Osteoblast (primary cell): ENCODE measurements around the gene SLC7A1. TPM values are rescaled to one million over a fixed set of nuclear protein-coding genes. Genes with fewer than 3 reads are reported as not detected.

ENCODE experiments used
- DNase-seq: peaks from one replicate; pipeline ENCODE4 v3.0.0; 2011; ENCODE audit warnings: low spot score, mixed read lengths; ENCODE audit not compliant: insufficient read length; ENCODE audit errors: missing footprints
- H2AFZ ChIP-seq: 2 replicates; pipeline ENCODE4 v1.6.0; 2011; ENCODE audit warnings: mild to moderate bottlenecking, low read length
- H3K27ac ChIP-seq: 2 replicates; pipeline ENCODE4 v1.5.1; 2011; ENCODE audit warnings: mild to moderate bottlenecking, low read depth, low read length, moderate library complexity
- H3K27me3 ChIP-seq: 2 replicates; pipeline ENCODE4 v1.6.0; 2012; ENCODE audit warnings: mild to moderate bottlenecking, control low read depth, inconsistent platforms, low read length, moderate library complexity; ENCODE audit not compliant: insufficient read depth
- H3K36me3 ChIP-seq: 2 replicates; pipeline ENCODE4 v1.5.1; 2011; ENCODE audit warnings: mild to moderate bottlenecking, low read length, control low read depth, moderate library complexity; ENCODE audit not compliant: insufficient read depth
- H3K4me1 ChIP-seq: 2 replicates; pipeline ENCODE4 v1.5.1; 2011; ENCODE audit warnings: mild to moderate bottlenecking, low read length, control low read depth, moderate library complexity; ENCODE audit not compliant: insufficient read depth
- H3K4me2 ChIP-seq: 2 replicates; pipeline ENCODE4 v1.6.0; 2011; ENCODE audit warnings: mild to moderate bottlenecking, low read length; ENCODE audit not compliant: insufficient read depth
- H3K4me3 ChIP-seq: fragments of 200-600 bp; sonication (generic); 3 replicates; pipeline ENCODE4 v1.5.1; 2012; ENCODE audit warnings: mild to moderate bottlenecking, low read length, inconsistent platforms; ENCODE audit not compliant: insufficient read depth
- H3K79me2 ChIP-seq: 2 replicates; pipeline ENCODE4 v1.6.0; 2012; ENCODE audit warnings: mild to moderate bottlenecking, low read length, control low read depth, inconsistent platforms; ENCODE audit not compliant: insufficient read depth
- H3K9me3 ChIP-seq: 2 replicates; pipeline ENCODE4 v1.5.1; 2011; ENCODE audit warnings: low read depth, low read length, control low read depth
- H4K20me1 ChIP-seq: 2 replicates; pipeline ENCODE4 v1.6.0; 2012; ENCODE audit warnings: mild to moderate bottlenecking, low read length, control low read depth; ENCODE audit not compliant: insufficient read depth
- CTCF ChIP-seq: IDR thresholded peaks from 2 replicates; pipeline ENCODE4 v1.5.1; 2011; ENCODE audit warnings: mild to moderate bottlenecking, low read depth, low read length, moderate library complexity; ENCODE audit errors: extremely low read depth
- total RNA-seq: library from RNA; depleted of rRNA; stranded (reverse); fragments of >200 nt; gene quantifications from 2 replicates; pipeline ENCODE4 v1.2.3, GENCODE V29; 2012

SLC7A1 gene
- total RNA-seq, 1 donor = 25.7 TPM

DNA sequence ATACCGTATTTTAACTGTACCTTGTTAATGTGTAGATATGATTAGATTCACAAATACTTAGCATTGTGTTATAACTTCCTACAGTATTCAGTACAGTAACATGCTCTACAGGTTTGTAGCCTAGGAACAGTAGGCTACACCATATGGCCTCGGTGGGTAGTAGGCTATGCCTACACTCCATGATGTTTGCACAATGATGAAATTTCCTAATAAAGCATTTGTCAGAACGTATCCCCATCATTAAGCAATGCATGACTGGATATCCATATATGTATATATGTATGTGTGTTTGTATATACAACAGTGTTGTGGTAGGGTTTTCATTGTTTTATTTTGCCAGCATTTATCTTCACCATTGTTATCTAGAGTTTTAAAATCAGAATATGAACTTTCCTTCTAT lies 119.4 kb downstream of the SLC7A1 start:
- Histone ChIP-seq H3K27me3 (peaks cover 38% of the 10 kb centered on the region), H3K27ac (no peak overlapping the region), H3K9me3 (no peaks in the 10 kb centered on the region), H3K4me1 (no peaks in the 10 kb centered on the region), H3K4me2 (no peak overlapping the region), H3K79me2 (no peaks in the 10 kb centered on the region), H3K4me3 (no peak overlapping the region), H3K36me3 (no peaks in the 10 kb centered on the region), H4K20me1 (no peaks in the 10 kb centered on the region), H2AFZ (no peak overlapping the region)
- no peak for TF ChIP-seq CTCF
- DNase-seq = no peak

DNA sequence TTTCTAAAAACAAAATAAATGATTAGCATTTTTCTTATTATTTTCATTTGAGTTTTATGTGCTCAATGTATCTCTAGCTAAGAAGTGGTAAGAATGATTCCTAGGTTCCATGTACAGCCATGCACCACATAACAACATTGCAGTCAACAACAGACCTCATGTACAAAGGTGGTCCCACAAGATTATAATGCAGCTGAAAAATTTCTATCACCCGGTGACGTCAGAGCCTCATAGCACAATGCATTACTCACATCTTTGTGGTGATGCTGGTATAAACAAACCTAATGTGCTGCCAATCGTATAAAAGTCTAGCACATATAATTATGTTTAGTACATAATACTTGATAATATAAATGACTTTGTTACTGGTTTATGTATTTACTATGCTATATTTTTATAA lies 120.5 kb downstream of the SLC7A1 start:
- H3K4me1 ChIP-seq = no peaks in the 10 kb centered on the region
- H3K27me3 ChIP-seq = peaks cover 27% of the 10 kb centered on the region
- no peaks in the 10 kb centered on the region for H3K79me2 ChIP-seq
- H3K9me3 ChIP-seq = no peaks in the 10 kb centered on the region
- no peaks in the 10 kb centered on the region for H4K20me1 ChIP-seq
- no peak for TF ChIP-seq CTCF
- H2AFZ ChIP-seq = no peak overlapping the region
- no peak for DNase-seq
- no peak overlapping the region for H3K4me3 ChIP-seq
- no peak overlapping the region for H3K27ac ChIP-seq
- no peak overlapping the region for H3K4me2 ChIP-seq
- no peaks in the 10 kb centered on the region for H3K36me3 ChIP-seq

GRCh38 chr13:29473166-29473565 lies 122.3 kb downstream of the SLC7A1 start:
- H3K27me3 ChIP-seq = peaks cover 10% of the 10 kb centered on the region
- H3K4me1 ChIP-seq = no peaks in the 10 kb centered on the region
- H3K4me2 ChIP-seq = no peak overlapping the region
- H3K27ac ChIP-seq = no peak overlapping the region
- no peak for TF ChIP-seq CTCF
- H3K79me2 ChIP-seq = no peaks in the 10 kb centered on the region
- DNase-seq = no peak
- H3K4me3 ChIP-seq = no peak overlapping the region
- H4K20me1 ChIP-seq = no peaks in the 10 kb centered on the region
- no peak overlapping the region for H2AFZ ChIP-seq
- no peaks in the 10 kb centered on the region for H3K36me3 ChIP-seq
- H3K9me3 ChIP-seq = no peaks in the 10 kb centered on the region

GRCh38 chr13:29472332-29472961 lies 123.0 kb downstream of the SLC7A1 start:
- Histone ChIP-seq H4K20me1 (no peaks in the 10 kb centered on the region), H3K36me3 (no peaks in the 10 kb centered on the region), H2AFZ (no peak overlapping the region), H3K4me3 (no peak overlapping the region), H3K4me2 (no peak overlapping the region), H3K9me3 (no peaks in the 10 kb centered on the region), H3K4me1 (no peaks in the 10 kb centered on the region), H3K27me3 (peaks cover 10% of the 10 kb centered on the region), H3K27ac (no peak overlapping the region), H3K79me2 (no peaks in the 10 kb centered on the region)
- TF ChIP-seq CTCF = peak; percentile 100
- no peak for DNase-seq
